Subcutaneous abdominal adipose tissue (tissue), 5 donors: ENCODE data around the gene TFAP2E.
"Not testable (repeated sequence)": the region's sequence is repeated elsewhere in the genome, so short reads cannot be mapped to it uniquely, and the experiment has no call there.

Experiments used
- H3K27ac ChIP-seq: one replicate; pipeline ENCODE4 v1.7.0; 2013; ENCODE audit warnings: low read depth, mild to moderate bottlenecking, inconsistent platforms, low read length, moderate library complexity
- H3K27me3 ChIP-seq, 5 donors: one replicate each; pipeline ENCODE4 v1.7.0; 2013; ENCODE audit warnings: low read length in 5 of 5, inconsistent platforms in 1 of 5; ENCODE audit not compliant: control insufficient read depth in 5 of 5, insufficient read depth in 4 of 5
- H3K36me3 ChIP-seq, 5 donors: one replicate each; pipeline ENCODE4 v1.7.0; 2013; ENCODE audit warnings: low read length in 5 of 5; ENCODE audit not compliant: control insufficient read depth in 5 of 5, insufficient read depth in 5 of 5
- H3K4me1 ChIP-seq, 5 donors: one replicate each; pipeline ENCODE4 v1.7.0; 2013; ENCODE audit warnings: low read length in 5 of 5, mild to moderate bottlenecking in 3 of 5, moderate library complexity in 1 of 5; ENCODE audit not compliant: control insufficient read depth in 5 of 5, insufficient read depth in 5 of 5
- H3K4me3 ChIP-seq, 5 donors: one replicate each; pipeline ENCODE4 v1.7.0; 2013; ENCODE audit warnings: low read length in 5 of 5, low read depth in 1 of 5
- H3K9ac ChIP-seq, 5 donors: one replicate each; pipeline ENCODE4 v1.7.0; 2013; ENCODE audit warnings: low read length in 5 of 5, mild to moderate bottlenecking in 4 of 5, moderate library complexity in 3 of 5
- H3K9me3 ChIP-seq, 5 donors: one replicate each; pipeline ENCODE4 v1.7.0; 2013; ENCODE audit warnings: low read length in 5 of 5; ENCODE audit not compliant: control insufficient read depth in 5 of 5
- donor health status: healthy.
- donor health status: healthy.
- donor health status: healthy.
- donor health status: healthy.
- donor health status: healthy.

TFAP2E gene

GRCh38 chr1:35571263-35571662, 1.9 kb upstream of the TFAP2E start:
- Histone ChIP-seq H3K4me1 (peaks cover 0 to 20% (median 11%) of the 10 kb centered on the region in 5 donors), H3K27me3 (peaks cover 11 to 54% (median 23%) of the 10 kb centered on the region in 5 donors), H3K36me3 (peaks cover 0 to 7% (median 0%) of the 10 kb centered on the region in 5 donors), H3K9ac (no peak overlapping the region), H3K4me3 (no peak overlapping the region), H3K27ac (no peak overlapping the region), H3K9me3 (no peaks in the 10 kb centered on the region)

- Histone ChIP-seq H3K9ac (no peak overlapping the region), H3K36me3 (no peaks in the 10 kb centered on the region), H3K9me3 (no peaks in the 10 kb centered on the region), H3K27me3 (peaks cover 11 to 62% (median 26%) of the 10 kb centered on the region in 5 donors), H3K4me1 (peaks cover 0 to 29% (median 20%) of the 10 kb centered on the region in 5 donors), H3K4me3 (no peak overlapping the region), H3K27ac (no peak overlapping the region)
These were observed 818 bp upstream of the TFAP2E start for GRCh38 chr1:35572296-35572695.

GRCh38 chr1:35574125-35574654, 1.1 kb downstream of the TFAP2E start:
- peaks cover 0 to 43% (median 33%) of the 10 kb centered on the region in 5 donors for H3K4me1 ChIP-seq
- H3K4me3 ChIP-seq: no peak overlapping the region
- no peak overlapping the region for H3K9ac ChIP-seq
- no peak overlapping the region for H3K27ac ChIP-seq
- H3K36me3 ChIP-seq: no peaks in the 10 kb centered on the region
- peaks cover 11 to 69% (median 26%) of the 10 kb centered on the region in 5 donors for H3K27me3 ChIP-seq
- no peaks in the 10 kb centered on the region for H3K9me3 ChIP-seq

- Histone ChIP-seq H3K27ac (no peak overlapping the region), H3K36me3 (no peaks in the 10 kb centered on the region), H3K9ac (no peak overlapping the region), H3K4me1 (peaks cover 0 to 43% (median 33%) of the 10 kb centered on the region in 5 donors), H3K27me3 (peaks cover 11 to 62% (median 26%) of the 10 kb centered on the region in 5 donors), H3K4me3 (no peak overlapping the region), H3K9me3 (no peaks in the 10 kb centered on the region)
These were observed 1.7 kb downstream of the TFAP2E start for GRCh38 chr1:35574655-35575415.

GRCh38 chr1:35575416-35575958, 2.4 kb downstream of the TFAP2E start:
- Histone ChIP-seq H3K27me3 (peaks cover 11 to 58% (median 26%) of the 10 kb centered on the region in 5 donors), H3K27ac (no peak overlapping the region), H3K36me3 (no peaks in the 10 kb centered on the region), H3K4me1 (peaks cover 0 to 43% (median 33%) of the 10 kb centered on the region in 5 donors), H3K4me3 (no peak overlapping the region), H3K9me3 (no peaks in the 10 kb centered on the region), H3K9ac (no peak overlapping the region)

- peaks cover 0 to 43% (median 33%) of the 10 kb centered on the region in 5 donors for H3K4me1 ChIP-seq
- H3K27me3 ChIP-seq: peaks cover 11 to 56% (median 26%) of the 10 kb centered on the region in 5 donors
- H3K4me3 ChIP-seq: peak overlapping the region in 2 of 5 donors; percentile 22 to 46
- H3K27ac ChIP-seq: no peak overlapping the region
- no peaks in the 10 kb centered on the region for H3K9me3 ChIP-seq
- H3K36me3 ChIP-seq: no peaks in the 10 kb centered on the region
- H3K9ac ChIP-seq: no peak overlapping the region
These were observed 3.1 kb downstream of the TFAP2E start for GRCh38 chr1:35576061-35576765.

- not testable (repeated sequence) for H3K27ac ChIP-seq, H3K36me3 ChIP-seq, H3K9ac ChIP-seq, H3K9me3 ChIP-seq
- Histone ChIP-seq H3K4me3 (peak overlapping the region in 3 of 5 donors; percentile 22 to 78 (median 73)), H3K27me3 (peaks cover 11 to 55% (median 26%) of the 10 kb centered on the region in 5 donors), H3K4me1 (peaks cover 0 to 43% (median 33%) of the 10 kb centered on the region in 5 donors)
These were observed 3.6 kb downstream of the TFAP2E start for GRCh38 chr1:35576766-35577070.

- peaks cover 10 to 51% (median 21%) of the 10 kb centered on the region in 5 donors for H3K27me3 ChIP-seq
- H3K36me3 ChIP-seq: no peaks in the 10 kb centered on the region
- H3K27ac ChIP-seq: no peak overlapping the region
- peak overlapping the region in 4 of 5 donors; percentile 53 to 75 (median 70) for H3K9ac ChIP-seq
- H3K4me1 ChIP-seq: peaks cover 0 to 43% (median 33%) of the 10 kb centered on the region in 5 donors
- H3K9me3 ChIP-seq: no peaks in the 10 kb centered on the region
- peak overlapping the region; percentile 63 to 81 (median 73) for H3K4me3 ChIP-seq
These were observed 4.2 kb downstream of the TFAP2E start for GRCh38 chr1:35577071-35577998.

GRCh38 chr1:35580949-35581388, 7.9 kb downstream of the TFAP2E start:
- Histone ChIP-seq H3K27ac (no peak overlapping the region), H3K27me3 (peaks cover 0 to 18% (median 3%) of the 10 kb centered on the region in 5 donors), H3K4me3 (no peak overlapping the region), H3K36me3 (no peaks in the 10 kb centered on the region), H3K9ac (no peak overlapping the region), H3K4me1 (peaks cover 0 to 33% (median 24%) of the 10 kb centered on the region in 5 donors), H3K9me3 (no peaks in the 10 kb centered on the region)
